Endodermal cell (in vitro differentiated cells): Measurements from ENCODE around the gene COL6A1. TPM values are rescaled to one million over a fixed set of nuclear protein-coding genes. Genes with fewer than 3 reads are reported as not detected.

Experiments
- DNase-seq: peaks from one replicate; pipeline ENCODE4 v3.0.0-alpha.2; 2017
- H3K27ac ChIP-seq: 2 replicates; pipeline ENCODE4 v1.5.1; 2013; ENCODE audit warnings: mild to moderate bottlenecking, low read depth, low read length, moderate library complexity
- H3K27me3 ChIP-seq: 2 replicates; pipeline ENCODE4 v1.6.1; 2013; ENCODE audit warnings: mild to moderate bottlenecking, low read length, moderate library complexity; ENCODE audit not compliant: insufficient read depth, control insufficient read depth, poor library complexity, severe bottlenecking
- H3K36me3 ChIP-seq: 2 replicates; pipeline ENCODE4 v1.7.0; 2013; ENCODE audit warnings: mild to moderate bottlenecking, low read length, moderate library complexity; ENCODE audit not compliant: control insufficient read depth, insufficient read depth
- H3K4me1 ChIP-seq: one replicate; pipeline ENCODE4 v1.7.0; 2013; ENCODE audit warnings: low read length; ENCODE audit not compliant: control insufficient read depth, insufficient read depth
- H3K4me3 ChIP-seq: 2 replicates; pipeline ENCODE4 v1.5.1; 2013; ENCODE audit warnings: mild to moderate bottlenecking, low read length, moderate library complexity
- H3K9ac ChIP-seq: 2 replicates; pipeline ENCODE4 v1.6.1; 2013; ENCODE audit warnings: mild to moderate bottlenecking, low read length, moderate library complexity; ENCODE audit not compliant: poor library complexity, severe bottlenecking; ENCODE audit errors: extremely low read depth
- H3K9me3 ChIP-seq: 2 replicates; pipeline ENCODE4 v1.6.1; 2013; ENCODE audit warnings: mild to moderate bottlenecking, low read length, moderate library complexity; ENCODE audit not compliant: control insufficient read depth
- H3K27ac Mint-ChIP-seq: 2 replicates; pipeline ENCODE4 v1.8.0; 2020; ENCODE audit warnings: mixed read lengths
- H3K27me3 Mint-ChIP-seq: 2 replicates; pipeline ENCODE4 v1.8.0; 2021; ENCODE audit warnings: mild to moderate bottlenecking, mixed read lengths; ENCODE audit not compliant: insufficient read depth
- H3K36me3 Mint-ChIP-seq: 2 replicates; pipeline ENCODE4 v1.8.0; 2020; ENCODE audit warnings: low read depth, mixed read lengths
- H3K4me1 Mint-ChIP-seq: 2 replicates; pipeline ENCODE4 v1.8.0; 2020; ENCODE audit warnings: mixed read lengths
- H3K4me3 Mint-ChIP-seq: 2 replicates; pipeline ENCODE4 v1.8.0; 2020; ENCODE audit warnings: mild to moderate bottlenecking, moderate library complexity, mixed read lengths
- H3K9me3 Mint-ChIP-seq: 2 replicates; pipeline ENCODE4 v1.8.0; 2020; ENCODE audit warnings: mild to moderate bottlenecking, mixed read lengths
- WGBS, 2 experiments: methylation state at CpG; one replicate each; pipeline versions ENCODE4 v1.1.5 to v1.1.7; 2013; ENCODE audit warnings: missing lambda C conversion rate in 2 of 2, mixed read lengths in 1 of 2; ENCODE audit not compliant: insufficient coverage in 1 of 2, insufficient read length in 1 of 2; 5-methylcytosine and 5-hydroxymethylcytosine counted together
- total RNA-seq, 2 donors: library from RNA; stranded (reverse); fragmentation: NEBNext Ultra II Directional in 1 of 2; extraction: Animal tissue kit (Norgen Biotek cat#: 25700) in 1 of 2; gene quantifications; 2 replicates in 1 of 2; 3 replicates in 1 of 2; pipeline ENCODE4 v1.2.1, GENCODE V29; 2021
- TF ChIP-seq, protein P1 (sequence below): fragments of 200-600 bp; sonication (generic); conservative IDR thresholded peaks from 2 replicates; pipeline ENCODE4 v1.5.0; 2021; ENCODE audit warnings: antibody characterized with exemption, mild to moderate bottlenecking

Gene COL6A1
- total RNA-seq, 2 donors from 2014 or later, result 232 to 407 TPM

DNA sequence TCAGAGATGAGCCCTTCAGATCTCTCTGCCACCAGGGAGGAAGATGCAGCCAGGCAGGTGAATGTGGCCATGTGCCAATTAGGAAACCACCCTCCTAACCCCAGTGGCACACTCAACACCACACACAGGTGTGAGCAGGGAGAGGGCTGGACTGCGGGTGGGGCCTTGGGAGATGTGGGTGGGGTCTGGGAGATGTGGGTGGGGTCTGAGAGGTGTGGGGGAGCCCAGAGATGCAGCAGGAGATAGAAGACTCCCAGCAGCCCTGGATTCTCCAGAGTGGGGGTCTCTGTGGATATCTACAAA is 43.2 kb upstream of the COL6A1 start:
- H3K9me3 Mint-ChIP-seq, result no peaks in the 10 kb centered on the region
- H3K36me3 Mint-ChIP-seq, result no peaks in the 10 kb centered on the region
- H3K4me1 ChIP-seq, result no peaks in the 10 kb centered on the region
- 100% methylated on average over 1 of the region's 1 CpG; no CpG with 5 or more reads in 1 of the 2 experiments for WGBS, 2 experiments
- no peak overlapping the region for H3K27ac Mint-ChIP-seq
- no peaks in the 10 kb centered on the region for H3K27me3 Mint-ChIP-seq
- H3K4me3 ChIP-seq, result no peak overlapping the region
- H3K9ac ChIP-seq, result no peak overlapping the region
- H3K9me3 ChIP-seq, result no peaks in the 10 kb centered on the region
- no peaks in the 10 kb centered on the region for H3K4me1 Mint-ChIP-seq
- no peaks in the 10 kb centered on the region for H3K36me3 ChIP-seq
- H3K27ac ChIP-seq, result no peak overlapping the region
- H3K27me3 ChIP-seq, result no peaks in the 10 kb centered on the region
- H3K4me3 Mint-ChIP-seq, result no peak overlapping the region
- no peak for DNase-seq
- TF ChIP-seq, protein P1, sequence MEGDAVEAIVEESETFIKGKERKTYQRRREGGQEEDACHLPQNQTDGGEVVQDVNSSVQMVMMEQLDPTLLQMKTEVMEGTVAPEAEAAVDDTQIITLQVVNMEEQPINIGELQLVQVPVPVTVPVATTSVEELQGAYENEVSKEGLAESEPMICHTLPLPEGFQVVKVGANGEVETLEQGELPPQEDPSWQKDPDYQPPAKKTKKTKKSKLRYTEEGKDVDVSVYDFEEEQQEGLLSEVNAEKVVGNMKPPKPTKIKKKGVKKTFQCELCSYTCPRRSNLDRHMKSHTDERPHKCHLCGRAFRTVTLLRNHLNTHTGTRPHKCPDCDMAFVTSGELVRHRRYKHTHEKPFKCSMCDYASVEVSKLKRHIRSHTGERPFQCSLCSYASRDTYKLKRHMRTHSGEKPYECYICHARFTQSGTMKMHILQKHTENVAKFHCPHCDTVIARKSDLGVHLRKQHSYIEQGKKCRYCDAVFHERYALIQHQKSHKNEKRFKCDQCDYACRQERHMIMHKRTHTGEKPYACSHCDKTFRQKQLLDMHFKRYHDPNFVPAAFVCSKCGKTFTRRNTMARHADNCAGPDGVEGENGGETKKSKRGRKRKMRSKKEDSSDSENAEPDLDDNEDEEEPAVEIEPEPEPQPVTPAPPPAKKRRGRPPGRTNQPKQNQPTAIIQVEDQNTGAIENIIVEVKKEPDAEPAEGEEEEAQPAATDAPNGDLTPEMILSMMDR, result no peak

DNA sequence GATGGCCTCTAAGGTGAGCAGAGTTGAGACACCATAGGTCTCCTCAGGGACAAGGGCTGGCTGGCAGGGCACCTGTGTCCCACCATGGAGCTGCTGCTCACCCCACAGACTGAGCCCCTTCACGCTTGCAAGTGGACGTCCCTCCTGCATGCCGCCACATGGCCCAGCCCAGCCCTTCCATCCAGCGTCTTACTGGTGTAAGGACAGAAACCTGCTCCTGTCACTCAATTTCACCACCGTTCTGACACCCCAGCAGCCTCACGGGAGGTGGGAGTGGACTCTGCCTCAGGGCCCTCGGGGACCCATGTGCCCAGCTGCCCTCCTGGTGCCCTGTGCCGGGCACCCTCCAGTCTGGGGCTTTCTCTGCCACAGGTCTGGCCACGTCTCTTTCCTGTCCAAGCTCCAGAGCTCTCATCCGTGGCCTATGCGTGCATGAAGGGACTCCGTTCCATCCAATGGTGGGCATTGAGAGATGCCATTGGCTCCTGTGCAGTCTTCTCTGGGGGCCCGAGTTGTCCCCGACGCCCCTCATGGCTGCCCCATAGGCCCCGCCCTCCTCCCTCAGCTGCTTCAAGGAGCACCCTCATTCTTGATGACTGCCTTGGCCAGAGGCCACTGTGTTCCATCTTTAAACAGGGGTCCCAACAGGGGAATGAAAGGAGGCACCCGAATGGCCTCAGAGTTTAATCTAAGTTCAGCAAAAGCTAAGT is 42.6 kb upstream of the COL6A1 start:
- Histone ChIP-seq H3K4me1 (no peaks in the 10 kb centered on the region), H3K27ac (no peak overlapping the region), H3K4me3 (no peak overlapping the region), H3K36me3 (no peaks in the 10 kb centered on the region), H3K9me3 (no peaks in the 10 kb centered on the region), H3K9ac (no peak overlapping the region), H3K27me3 (no peaks in the 10 kb centered on the region)
- H3K4me1 Mint-ChIP-seq, result no peaks in the 10 kb centered on the region
- no peak overlapping the region for H3K4me3 Mint-ChIP-seq
- DNase-seq, result no peak
- TF ChIP-seq, protein P1, result no peak
- H3K36me3 Mint-ChIP-seq, result no peaks in the 10 kb centered on the region
- H3K9me3 Mint-ChIP-seq, result no peaks in the 10 kb centered on the region
- H3K27me3 Mint-ChIP-seq, result no peaks in the 10 kb centered on the region
- no peak overlapping the region for H3K27ac Mint-ChIP-seq
- WGBS, 2 experiments, result 90 to 93% methylated on average over 14 to 17 of the region's 17 CpGs

DNA sequence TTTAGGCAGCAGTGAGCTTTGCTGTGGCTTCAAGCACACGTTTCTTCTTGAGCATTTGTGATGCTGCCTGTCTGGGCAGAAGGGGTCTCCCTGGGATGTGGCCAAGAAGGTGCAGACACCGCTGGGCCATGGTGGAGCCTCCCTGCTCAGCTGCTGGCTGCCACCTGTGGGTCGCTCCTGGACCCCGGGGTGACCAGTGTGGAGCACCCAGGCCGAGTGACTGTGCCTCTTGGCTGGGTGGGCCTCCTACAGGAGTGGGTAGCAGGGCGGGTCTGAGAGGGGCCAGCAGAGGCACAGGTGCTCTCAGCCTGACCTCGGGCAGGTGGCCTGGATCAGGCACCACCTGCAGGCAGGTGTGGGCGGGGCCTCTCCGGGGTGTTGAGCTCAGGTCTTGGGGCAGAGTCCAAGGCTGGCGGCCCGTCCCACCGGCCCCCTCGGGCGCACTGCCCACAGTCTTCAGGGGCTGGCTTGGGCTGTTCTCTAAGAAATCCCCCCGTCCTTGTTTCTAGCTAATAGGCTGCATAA is 42.0 kb upstream of the COL6A1 start:
- H3K9me3 Mint-ChIP-seq, result no peaks in the 10 kb centered on the region
- H3K9ac ChIP-seq, result no peak overlapping the region
- WGBS, 2 experiments, result 93 to 98% methylated on average over 10 to 15 of the region's 15 CpGs
- no peak overlapping the region for H3K27ac ChIP-seq
- no peaks in the 10 kb centered on the region for H3K9me3 ChIP-seq
- no peaks in the 10 kb centered on the region for H3K4me1 Mint-ChIP-seq
- H3K27me3 Mint-ChIP-seq, result no peaks in the 10 kb centered on the region
- TF ChIP-seq, protein P1, result no peak
- H3K36me3 ChIP-seq, result no peaks in the 10 kb centered on the region
- no peaks in the 10 kb centered on the region for H3K4me1 ChIP-seq
- H3K27ac Mint-ChIP-seq, result no peak overlapping the region
- H3K4me3 Mint-ChIP-seq, result no peak overlapping the region
- H3K36me3 Mint-ChIP-seq, result no peaks in the 10 kb centered on the region
- no peak overlapping the region for H3K4me3 ChIP-seq
- no peak for DNase-seq
- H3K27me3 ChIP-seq, result no peaks in the 10 kb centered on the region
